ENCODE results near the gene CFTR. TPM values are rescaled to one million over a fixed set of nuclear protein-coding genes. Genes with fewer than 3 reads are reported as not detected.

The CFTR gene
- total RNA-seq = 35.3 TPM
- long read RNA-seq, full-length matches to known transcripts = 5 of 18 reads
- long read RNA-seq, partial matches to known transcripts = 6 of 18 reads
- long read RNA-seq, other reads (novel, unspliced or antisense) = 7 of 18 reads

DNA sequence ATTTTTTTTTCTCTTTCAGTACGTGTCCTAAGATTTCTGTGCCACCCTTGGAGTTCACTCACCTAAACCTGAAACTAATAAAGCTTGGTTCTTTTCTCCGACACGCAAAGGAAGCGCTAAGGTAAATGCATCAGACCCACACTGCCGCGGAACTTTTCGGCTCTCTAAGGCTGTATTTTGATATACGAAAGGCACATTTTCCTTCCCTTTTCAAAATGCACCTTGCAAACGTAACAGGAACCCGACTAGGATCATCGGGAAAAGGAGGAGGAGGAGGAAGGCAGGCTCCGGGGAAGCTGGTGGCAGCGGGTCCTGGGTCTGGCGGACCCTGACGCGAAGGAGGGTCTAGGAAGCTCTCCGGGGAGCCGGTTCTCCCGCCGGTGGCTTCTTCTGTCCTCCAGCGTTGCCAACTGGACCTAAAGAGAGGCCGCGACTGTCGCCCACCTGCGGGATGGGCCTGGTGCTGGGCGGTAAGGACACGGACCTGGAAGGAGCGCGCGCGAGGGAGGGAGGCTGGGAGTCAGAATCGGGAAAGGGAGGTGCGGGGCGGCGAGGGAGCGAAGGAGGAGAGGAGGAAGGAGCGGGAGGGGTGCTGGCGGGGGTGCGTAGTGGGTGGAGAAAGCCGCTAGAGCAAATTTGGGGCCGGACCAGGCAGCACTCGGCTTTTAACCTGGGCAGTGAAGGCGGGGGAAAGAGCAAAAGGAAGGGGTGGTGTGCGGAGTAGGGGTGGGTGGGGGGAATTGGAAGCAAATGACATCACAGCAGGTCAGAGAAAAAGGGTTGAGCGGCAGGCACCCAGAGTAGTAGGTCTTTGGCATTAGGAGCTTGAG is at the start of gene CFTR:
CFTR (plus strand) TSS at position 801 of the 830 bp plus-strand sequence. CDS start 70 bp downstream, outside the sequence.
- TF ChIP-seq, protein P1, sequence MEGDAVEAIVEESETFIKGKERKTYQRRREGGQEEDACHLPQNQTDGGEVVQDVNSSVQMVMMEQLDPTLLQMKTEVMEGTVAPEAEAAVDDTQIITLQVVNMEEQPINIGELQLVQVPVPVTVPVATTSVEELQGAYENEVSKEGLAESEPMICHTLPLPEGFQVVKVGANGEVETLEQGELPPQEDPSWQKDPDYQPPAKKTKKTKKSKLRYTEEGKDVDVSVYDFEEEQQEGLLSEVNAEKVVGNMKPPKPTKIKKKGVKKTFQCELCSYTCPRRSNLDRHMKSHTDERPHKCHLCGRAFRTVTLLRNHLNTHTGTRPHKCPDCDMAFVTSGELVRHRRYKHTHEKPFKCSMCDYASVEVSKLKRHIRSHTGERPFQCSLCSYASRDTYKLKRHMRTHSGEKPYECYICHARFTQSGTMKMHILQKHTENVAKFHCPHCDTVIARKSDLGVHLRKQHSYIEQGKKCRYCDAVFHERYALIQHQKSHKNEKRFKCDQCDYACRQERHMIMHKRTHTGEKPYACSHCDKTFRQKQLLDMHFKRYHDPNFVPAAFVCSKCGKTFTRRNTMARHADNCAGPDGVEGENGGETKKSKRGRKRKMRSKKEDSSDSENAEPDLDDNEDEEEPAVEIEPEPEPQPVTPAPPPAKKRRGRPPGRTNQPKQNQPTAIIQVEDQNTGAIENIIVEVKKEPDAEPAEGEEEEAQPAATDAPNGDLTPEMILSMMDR (IDR thresholded peaks at IDR 0.05) = no peak
- DNase-seq (peak; percentile 74), ATAC-seq (peak; percentile 86 to 91)
- Histone ChIP-seq H3K4me3 (peak within 1 kb of the TSS; percentile 50), H3K36me3 (no peaks in the 10 kb centered on the region), H3K27ac (peak within 1 kb of the TSS; percentile 65), H3K27me3 (ENCODE audit: low read depth) (peaks cover 13% of the 10 kb centered on the region), H3K9me3 (no peaks in the 10 kb centered on the region), H3K4me1 (no peaks in the 10 kb centered on the region)
- intact Hi-C loops (cut with DNase I) = no loop called here

DNA sequence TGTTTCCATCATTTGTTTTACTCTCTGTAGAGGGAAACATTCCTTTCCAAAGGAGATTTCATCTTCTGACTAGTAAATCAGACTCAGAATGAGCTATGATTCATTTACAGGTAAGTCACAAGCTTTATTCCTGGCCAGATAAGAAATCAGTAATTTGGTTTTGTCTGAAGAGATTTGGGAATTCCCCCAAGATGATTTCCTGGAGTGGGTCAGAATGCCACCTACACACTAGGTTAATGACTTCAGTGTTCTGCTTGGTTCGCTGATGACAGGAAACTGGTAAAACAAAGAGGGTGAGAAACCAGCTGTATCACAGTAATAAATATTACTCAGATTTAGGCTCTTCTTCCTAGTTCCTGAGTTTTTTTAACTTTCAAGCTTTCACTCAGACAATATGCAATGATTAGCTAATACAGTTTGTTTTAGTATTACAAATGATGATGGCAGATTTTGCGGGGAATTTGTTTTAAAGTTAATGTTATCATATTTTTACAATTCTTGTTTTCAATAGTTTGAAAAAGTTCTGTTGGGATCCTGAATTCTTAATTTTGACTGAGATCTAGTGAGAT is 44.3 kb upstream of the CFTR start:
- TF ChIP-seq, protein P1 (IDR thresholded peaks at IDR 0.05) = no peak
- H3K27ac ChIP-seq = no peak overlapping the region
- no peak overlapping the region for H3K4me3 ChIP-seq
- no peaks in the 10 kb centered on the region for H3K36me3 ChIP-seq
- H3K9me3 ChIP-seq = no peaks in the 10 kb centered on the region
- ATAC-seq = peak in 1 of 2 donors; percentile 62
- H3K4me1 ChIP-seq = no peaks in the 10 kb centered on the region
- no peak for DNase-seq
- no peaks in the 10 kb centered on the region for H3K27me3 ChIP-seq (ENCODE audit: low read depth)
- intact Hi-C loops (cut with DNase I) = no loop called here

GRCh38 chr7:117444646-117445045 is 35.2 kb upstream of the CFTR start:
- Histone ChIP-seq H3K27me3 (ENCODE audit: low read depth) (no peaks in the 10 kb centered on the region), H3K36me3 (no peaks in the 10 kb centered on the region), H3K4me3 (no peak overlapping the region), H3K9me3 (no peaks in the 10 kb centered on the region), H3K27ac (no peak overlapping the region), H3K4me1 (no peaks in the 10 kb centered on the region)
- TF ChIP-seq, protein P1 (IDR thresholded peaks at IDR 0.05) = no peak
- ATAC-seq (no peak), DNase-seq (no peak)
- intact Hi-C loops (cut with DNase I) = no loop called here

DNA sequence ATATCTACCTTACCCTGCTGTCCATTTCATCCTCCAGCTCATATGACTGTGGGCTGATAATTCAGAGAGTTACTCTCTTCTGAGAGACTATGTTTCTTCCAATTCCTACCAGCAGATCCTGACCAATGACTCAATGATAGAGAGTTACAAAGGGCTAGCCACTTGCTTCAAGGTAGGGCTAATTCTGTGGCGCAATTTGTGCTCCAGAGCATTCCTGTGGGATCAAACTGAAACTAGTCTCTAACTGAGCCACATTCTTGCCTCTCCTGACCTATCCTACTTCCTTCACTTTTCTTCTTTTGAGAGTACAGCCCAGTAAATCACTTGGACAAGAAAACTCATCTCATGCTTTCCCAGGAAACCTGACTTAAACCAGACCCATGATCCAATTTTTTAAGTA is 34.6 kb upstream of the CFTR start:
- DNase-seq (no peak), ATAC-seq (peak in 1 of 2 donors; percentile 71)
- Histone ChIP-seq H3K9me3 (no peaks in the 10 kb centered on the region), H3K27me3 (ENCODE audit: low read depth) (no peaks in the 10 kb centered on the region), H3K4me3 (no peak overlapping the region), H3K4me1 (no peaks in the 10 kb centered on the region), H3K27ac (no peak overlapping the region), H3K36me3 (no peaks in the 10 kb centered on the region)
- TF ChIP-seq, protein P1 (IDR thresholded peaks at IDR 0.05) = no peak
- intact Hi-C loops (cut with DNase I) = no loop called here

DNA sequence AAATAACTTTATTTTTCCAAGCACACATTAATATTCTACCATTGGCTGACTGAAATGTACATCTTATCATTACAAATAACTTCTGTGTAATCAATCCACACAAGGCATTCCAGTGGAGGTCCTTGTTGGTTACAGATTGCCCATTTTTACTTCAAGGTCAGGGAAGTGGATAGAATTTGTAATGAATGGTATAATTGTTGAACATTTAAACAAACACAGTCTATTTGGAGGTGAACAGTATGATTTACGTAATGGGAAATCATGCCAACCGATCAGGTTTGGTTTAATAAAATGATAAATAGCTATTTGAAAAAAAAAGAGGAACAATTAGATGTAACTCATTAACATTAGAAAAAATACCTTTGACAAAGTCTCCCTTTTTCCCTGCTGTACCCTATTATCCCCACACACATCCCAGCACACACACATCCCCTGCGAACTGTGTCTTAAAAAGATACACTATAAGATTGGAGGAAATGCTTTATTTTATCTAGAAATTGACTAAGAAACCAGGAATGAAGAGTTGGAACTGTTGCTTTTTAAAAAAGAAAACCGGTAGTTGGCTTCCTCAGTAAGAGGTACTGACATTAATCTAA is 33.5 kb upstream of the CFTR start:
- TF ChIP-seq, protein P1 (IDR thresholded peaks at IDR 0.05) = no peak
- Histone ChIP-seq H3K36me3 (no peaks in the 10 kb centered on the region), H3K4me3 (no peak overlapping the region), H3K9me3 (no peaks in the 10 kb centered on the region), H3K27me3 (ENCODE audit: low read depth) (no peaks in the 10 kb centered on the region), H3K4me1 (no peaks in the 10 kb centered on the region), H3K27ac (no peak overlapping the region)
- DNase-seq (no peak), ATAC-seq (no peak)
- intact Hi-C loops (cut with DNase I) = no loop called here

Data from lower lobe of right lung (tissue), 2 donors.